SU-DHL-6 (cell line): ENCODE data around the gene PHTF2.

Source experiments
- H2AFZ ChIP-seq: fragments of 200-600 bp; sonication (generic); 2 replicates; pipeline ENCODE4 v1.6.1; 2014; ENCODE audit warnings: low read depth, mild to moderate bottlenecking, moderate library complexity, mixed read lengths, antibody characterized with exemption, low read length; ENCODE audit not compliant: severe bottlenecking
- H3F3A ChIP-seq: fragments of 200-600 bp; shearing (Covaris generic); 2 replicates; pipeline ENCODE4 v1.6.0; 2016; ENCODE audit warnings: antibody characterized with exemption, mild to moderate bottlenecking; ENCODE audit not compliant: insufficient read depth
- H3K27ac ChIP-seq: fragments of 200-600 bp; sonication (generic); 2 replicates; pipeline ENCODE4 v1.5.1; 2016; ENCODE audit warnings: low read depth, mild to moderate bottlenecking, low read length, moderate library complexity, mixed read lengths
- H3K27me3 ChIP-seq: fragments of 200-600 bp; sonication (generic), shearing (Covaris generic); 2 replicates; pipeline ENCODE4 v1.6.0; 2014; ENCODE audit warnings: mild to moderate bottlenecking, low read length
- H3K36me3 ChIP-seq: fragments of 200-600 bp; sonication (generic); 2 replicates; pipeline ENCODE4 v1.6.1; 2014; ENCODE audit warnings: mild to moderate bottlenecking, low read length, mixed read lengths
- H3K4me2 ChIP-seq: fragments of 300-600, 200-600 bp; shearing (Covaris generic), sonication (generic); 2 replicates; pipeline ENCODE4 v1.6.0; 2014; ENCODE audit warnings: low read length, low read depth, mild to moderate bottlenecking; ENCODE audit not compliant: poor library complexity, severe bottlenecking
- H3K4me3 ChIP-seq: fragments of 200-600 bp; sonication (generic); 2 replicates; pipeline ENCODE4 v1.5.1; 2014; ENCODE audit warnings: antibody characterized with exemption, low read length, mild to moderate bottlenecking, mixed read lengths; ENCODE audit not compliant: insufficient read depth, poor library complexity, severe bottlenecking
- H3K79me2 ChIP-seq: fragments of 200-600 bp; sonication (generic); 2 replicates; pipeline ENCODE4 v1.6.1; 2014; ENCODE audit warnings: mild to moderate bottlenecking, low read length, moderate library complexity; ENCODE audit not compliant: insufficient read depth
- H3K9ac ChIP-seq: fragments of 200-600 bp; sonication (generic); 2 replicates; pipeline ENCODE4 v1.7.0; 2014; ENCODE audit warnings: mild to moderate bottlenecking, low read length
- H3K9me2 ChIP-seq: fragments of 200-600 bp; sonication (generic); replicated peaks from 2 replicates; pipeline ENCODE4 v1.6.1; 2014; ENCODE audit warnings: low read length; ENCODE audit not compliant: insufficient read depth
- H3K9me3 ChIP-seq: fragments of 200-600 bp; sonication (generic); 2 replicates; pipeline ENCODE4 v1.6.1; 2014; ENCODE audit warnings: low read length, mixed read lengths; ENCODE audit not compliant: insufficient read depth
- H4K20me1 ChIP-seq: fragments of 200-600 bp; sonication (generic); 2 replicates; pipeline ENCODE4 v1.6.1; 2014; ENCODE audit warnings: low read depth, mild to moderate bottlenecking, antibody characterized with exemption, low read length, moderate library complexity, mixed read lengths
- EZH2phosphoT487 ChIP-seq: fragments of 200-600 bp; sonication (generic), shearing (Covaris generic); conservative IDR thresholded peaks from 2 replicates; pipeline ENCODE4 v1.6.1; 2018; ENCODE audit warnings: mild to moderate bottlenecking, antibody characterized with exemption, low read length, moderate library complexity, mixed read lengths
- TF ChIP-seq, protein P1 (sequence below): fragments of 200-600 bp; sonication (generic); IDR thresholded peaks from one replicate; pipeline ENCODE4 v1.5.1; 2017; ENCODE audit warnings: antibody characterized with exemption, mild to moderate bottlenecking, low read length, moderate library complexity; ENCODE audit not compliant: insufficient read depth, poor library complexity, severe bottlenecking

Gene PHTF2

DNA sequence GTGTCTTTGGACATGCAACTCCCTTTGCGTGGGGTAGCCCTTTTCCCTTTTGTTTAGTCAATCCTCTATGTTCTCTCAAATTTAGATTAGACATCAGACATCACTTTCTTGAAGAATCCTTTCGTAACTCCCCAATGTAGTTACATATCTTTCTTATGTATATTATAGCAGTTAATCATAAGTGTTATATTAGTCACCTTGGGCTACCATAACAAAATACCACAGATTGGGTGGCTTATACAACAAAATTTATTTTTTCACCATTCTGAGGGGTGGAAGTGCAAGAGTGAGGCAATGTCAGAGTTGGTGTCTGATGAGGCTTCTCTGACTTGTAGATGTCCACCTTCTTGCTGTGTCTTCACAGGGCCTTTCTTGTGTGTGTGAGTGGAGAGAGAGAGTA is 105.7 kb downstream of the PHTF2 start:
- no peaks in the 10 kb centered on the region for H3K9me3 ChIP-seq
- H2AFZ ChIP-seq, result no peak overlapping the region
- H3K4me3 ChIP-seq, result peak overlapping the region; percentile 1
- peak overlapping the region; percentile 99 for H3K27ac ChIP-seq
- H3K9ac ChIP-seq, result peak overlapping the region; percentile 55
- no peaks in the 10 kb centered on the region for H4K20me1 ChIP-seq
- no peaks in the 10 kb centered on the region for H3K27me3 ChIP-seq
- H3K9me2 ChIP-seq, result no peaks in the 10 kb centered on the region
- H3K79me2 ChIP-seq, result peaks cover 66% of the 10 kb centered on the region
- H3K4me2 ChIP-seq, result peak overlapping the region; percentile 75
- H3F3A ChIP-seq, result peaks cover 99% of the 10 kb centered on the region
- TF ChIP-seq, protein P1, sequence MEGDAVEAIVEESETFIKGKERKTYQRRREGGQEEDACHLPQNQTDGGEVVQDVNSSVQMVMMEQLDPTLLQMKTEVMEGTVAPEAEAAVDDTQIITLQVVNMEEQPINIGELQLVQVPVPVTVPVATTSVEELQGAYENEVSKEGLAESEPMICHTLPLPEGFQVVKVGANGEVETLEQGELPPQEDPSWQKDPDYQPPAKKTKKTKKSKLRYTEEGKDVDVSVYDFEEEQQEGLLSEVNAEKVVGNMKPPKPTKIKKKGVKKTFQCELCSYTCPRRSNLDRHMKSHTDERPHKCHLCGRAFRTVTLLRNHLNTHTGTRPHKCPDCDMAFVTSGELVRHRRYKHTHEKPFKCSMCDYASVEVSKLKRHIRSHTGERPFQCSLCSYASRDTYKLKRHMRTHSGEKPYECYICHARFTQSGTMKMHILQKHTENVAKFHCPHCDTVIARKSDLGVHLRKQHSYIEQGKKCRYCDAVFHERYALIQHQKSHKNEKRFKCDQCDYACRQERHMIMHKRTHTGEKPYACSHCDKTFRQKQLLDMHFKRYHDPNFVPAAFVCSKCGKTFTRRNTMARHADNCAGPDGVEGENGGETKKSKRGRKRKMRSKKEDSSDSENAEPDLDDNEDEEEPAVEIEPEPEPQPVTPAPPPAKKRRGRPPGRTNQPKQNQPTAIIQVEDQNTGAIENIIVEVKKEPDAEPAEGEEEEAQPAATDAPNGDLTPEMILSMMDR, result no peak
- H3K36me3 ChIP-seq, result peaks cover 35% of the 10 kb centered on the region

- Histone ChIP-seq H3K79me2 (peaks cover 60% of the 10 kb centered on the region), H3K4me2 (peak overlapping the region; percentile 84)
Observed at GRCh38 chr7:77907281-77907680, 108.7 kb downstream of the PHTF2 start.

DNA sequence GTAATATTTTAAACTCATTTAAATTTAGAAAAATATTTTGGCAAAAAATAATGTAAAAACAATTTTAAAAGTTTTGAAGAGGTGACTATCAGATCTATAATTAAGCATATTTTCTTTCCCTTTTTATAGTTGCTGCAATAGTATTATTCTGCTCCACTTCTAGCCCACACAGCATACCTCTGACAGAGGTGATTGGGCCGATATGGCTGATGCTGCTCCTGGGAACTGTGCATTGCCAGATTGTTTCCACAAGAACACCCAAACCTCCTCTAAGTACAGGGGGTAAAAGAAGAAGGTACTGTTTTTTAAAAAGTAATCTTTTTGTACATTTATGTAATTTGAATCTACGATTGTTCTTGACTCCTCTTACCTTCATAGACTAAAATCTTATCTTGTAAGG is 110.1 kb downstream of the PHTF2 start:
- Histone ChIP-seq H3K27me3 (no peaks in the 10 kb centered on the region), H3F3A (peaks cover 93% of the 10 kb centered on the region), H4K20me1 (no peaks in the 10 kb centered on the region), H2AFZ (no peak overlapping the region), H3K9me3 (no peaks in the 10 kb centered on the region), H3K27ac (peak overlapping the region; percentile 99), H3K9ac (peak overlapping the region; percentile 57), H3K36me3 (peaks cover 24% of the 10 kb centered on the region), H3K9me2 (no peaks in the 10 kb centered on the region), H3K79me2 (peaks cover 59% of the 10 kb centered on the region), H3K4me3 (peak overlapping the region; percentile 8), H3K4me2 (peak overlapping the region; percentile 84)
- no peak for TF ChIP-seq EZH2phosphoT487
- TF ChIP-seq, protein P1, result no peak

More at GRCh38 chr7:77907281-77907680, 108.7 kb downstream of the PHTF2 start:
- H3K9me3 ChIP-seq, result no peaks in the 10 kb centered on the region
- peaks cover 99% of the 10 kb centered on the region for H3F3A ChIP-seq
- no peaks in the 10 kb centered on the region for H3K27me3 ChIP-seq
- peak overlapping the region; percentile 8 for H3K4me3 ChIP-seq
- TF ChIP-seq, protein P1, result no peak
- no peak for TF ChIP-seq EZH2phosphoT487
- H2AFZ ChIP-seq, result no peak overlapping the region
- H3K9ac ChIP-seq, result peak overlapping the region; percentile 57
- H4K20me1 ChIP-seq, result no peaks in the 10 kb centered on the region
- peaks cover 35% of the 10 kb centered on the region for H3K36me3 ChIP-seq
- peak overlapping the region; percentile 99 for H3K27ac ChIP-seq
- no peaks in the 10 kb centered on the region for H3K9me2 ChIP-seq
